SIG-M5 treated with dmso at 0.1 percent for 504 hours (cell line): Measurements from ENCODE around the gene FTSJ1.
"Not testable (repeated sequence)": the region's sequence is repeated elsewhere in the genome, so short reads cannot be mapped to it uniquely, and the experiment has no call there.

Experiments
- DNase-seq: peaks from one replicate; lab custom pipeline; 2025; ENCODE audit not compliant: unreplicated experiment; lab: John Stamatoyannopoulos, UW

The FTSJ1 gene, protein sequence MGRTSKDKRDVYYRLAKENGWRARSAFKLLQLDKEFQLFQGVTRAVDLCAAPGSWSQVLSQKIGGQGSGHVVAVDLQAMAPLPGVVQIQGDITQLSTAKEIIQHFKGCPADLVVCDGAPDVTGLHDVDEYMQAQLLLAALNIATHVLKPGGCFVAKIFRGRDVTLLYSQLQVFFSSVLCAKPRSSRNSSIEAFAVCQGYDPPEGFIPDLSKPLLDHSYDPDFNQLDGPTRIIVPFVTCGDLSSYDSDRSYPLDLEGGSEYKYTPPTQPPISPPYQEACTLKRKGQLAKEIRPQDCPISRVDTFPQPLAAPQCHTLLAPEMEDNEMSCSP

GRCh38 chrX:48475774-48476577 is at the start of gene FTSJ1:
TSS of gene FTSJ1 (plus strand) at chrX:48476199. CDS start at chrX:48478048, 1,849 bp downstream.
- DNase-seq, result peak; percentile 90

DNA sequence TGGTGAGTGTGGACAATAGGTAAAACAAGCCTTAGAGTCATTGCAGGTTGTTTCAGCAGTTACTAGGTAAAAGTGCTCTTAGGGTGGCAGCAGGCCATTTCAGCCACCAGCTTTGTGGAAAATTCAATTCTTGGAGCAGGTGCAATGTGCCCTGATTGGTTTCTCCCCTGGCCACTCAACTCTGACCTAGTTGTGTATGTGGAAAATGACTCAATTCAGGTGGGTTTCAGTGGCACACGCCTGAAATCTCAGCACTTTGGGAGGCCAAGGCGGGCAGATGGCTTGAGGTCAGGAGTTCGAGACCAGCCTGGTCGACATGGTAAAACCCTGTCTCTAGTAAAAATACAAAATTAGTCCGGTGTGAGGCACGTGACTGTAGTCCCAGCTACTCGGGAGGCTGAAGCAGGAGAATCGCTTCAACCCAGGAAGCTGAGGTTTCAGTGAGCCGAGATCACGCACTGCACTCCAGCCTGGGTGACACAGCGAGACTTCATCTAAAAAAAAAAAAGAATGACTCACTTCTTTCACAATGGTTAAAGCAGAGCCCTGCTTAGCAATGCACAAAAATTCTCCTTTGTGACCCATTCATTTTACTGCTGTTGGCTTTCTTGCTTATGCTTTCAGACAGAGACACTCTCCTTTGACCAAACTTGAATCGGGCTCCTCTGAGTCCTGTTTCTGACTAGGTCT is 48.8 kb upstream of the FTSJ1 start:
- not testable (repeated sequence) for DNase-seq

GRCh38 chrX:48429606-48430005 is 46.4 kb upstream of the FTSJ1 start:
- DNase-seq, result not testable (repeated sequence)

GRCh38 chrX:48430166-48430565 is 45.8 kb upstream of the FTSJ1 start:
- not testable (repeated sequence) for DNase-seq

DNA sequence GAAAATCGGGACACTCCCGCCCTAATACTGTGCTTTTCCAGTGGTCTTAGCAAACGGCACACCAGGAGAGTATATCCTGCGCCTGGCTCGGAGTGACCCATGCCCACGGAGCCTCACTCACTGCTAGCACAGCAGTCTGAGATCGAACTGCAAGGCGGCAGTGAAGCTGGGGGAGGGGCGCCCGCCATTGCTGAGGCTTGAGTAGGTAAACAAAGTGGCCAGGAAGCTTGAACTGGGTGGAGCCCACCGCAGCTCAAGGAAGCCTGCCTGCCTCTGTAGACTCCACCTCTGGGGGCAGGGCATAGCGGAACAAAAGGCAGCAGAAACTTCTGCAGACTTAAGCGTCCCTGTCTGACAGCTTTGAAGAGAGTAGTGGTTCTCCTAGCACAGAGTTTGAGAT is 42.3 kb upstream of the FTSJ1 start:
- not testable (repeated sequence) for DNase-seq

GRCh38 chrX:48447201-48447600 is 28.8 kb upstream of the FTSJ1 start:
- not testable (repeated sequence) for DNase-seq

DNA sequence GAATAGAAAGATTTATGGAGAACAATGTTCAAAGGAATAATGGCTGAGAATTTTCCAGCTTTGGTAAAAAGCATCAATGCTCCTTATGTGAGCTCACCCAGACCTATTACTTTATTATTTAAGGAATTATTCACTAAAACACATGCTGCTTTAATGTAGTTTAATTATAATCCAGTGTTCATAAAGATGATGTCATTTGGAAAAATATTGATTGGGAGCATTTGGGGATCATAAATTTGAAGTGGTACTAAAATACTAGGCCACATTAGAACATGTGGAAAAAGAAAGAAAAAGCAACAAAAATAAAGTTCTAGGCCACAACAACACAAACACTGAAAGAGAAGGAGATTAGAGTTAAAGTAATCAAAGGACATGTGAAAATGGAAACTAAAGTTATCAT is 25.9 kb upstream of the FTSJ1 start:
- DNase-seq, result no peak

DNA sequence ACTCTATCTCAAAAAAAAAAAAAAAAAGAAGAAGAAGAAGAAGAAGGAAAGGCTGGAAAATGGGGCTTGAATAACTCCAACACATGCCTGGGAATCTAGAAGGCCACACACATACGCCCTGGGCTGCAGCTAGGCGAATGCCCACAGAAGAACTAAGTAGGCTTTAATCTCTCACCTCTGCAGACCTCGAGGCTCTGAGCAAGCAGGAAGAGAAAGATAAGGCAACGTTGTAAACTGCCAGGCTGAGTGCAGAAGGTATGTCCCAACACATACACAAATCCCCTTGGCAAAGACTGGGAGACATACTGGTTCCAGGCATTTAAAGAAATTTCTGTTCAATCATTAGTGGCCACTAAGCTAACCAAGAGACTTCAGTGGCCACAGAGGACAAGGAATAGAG is 24.3 kb upstream of the FTSJ1 start:
- no peak for DNase-seq

DNA sequence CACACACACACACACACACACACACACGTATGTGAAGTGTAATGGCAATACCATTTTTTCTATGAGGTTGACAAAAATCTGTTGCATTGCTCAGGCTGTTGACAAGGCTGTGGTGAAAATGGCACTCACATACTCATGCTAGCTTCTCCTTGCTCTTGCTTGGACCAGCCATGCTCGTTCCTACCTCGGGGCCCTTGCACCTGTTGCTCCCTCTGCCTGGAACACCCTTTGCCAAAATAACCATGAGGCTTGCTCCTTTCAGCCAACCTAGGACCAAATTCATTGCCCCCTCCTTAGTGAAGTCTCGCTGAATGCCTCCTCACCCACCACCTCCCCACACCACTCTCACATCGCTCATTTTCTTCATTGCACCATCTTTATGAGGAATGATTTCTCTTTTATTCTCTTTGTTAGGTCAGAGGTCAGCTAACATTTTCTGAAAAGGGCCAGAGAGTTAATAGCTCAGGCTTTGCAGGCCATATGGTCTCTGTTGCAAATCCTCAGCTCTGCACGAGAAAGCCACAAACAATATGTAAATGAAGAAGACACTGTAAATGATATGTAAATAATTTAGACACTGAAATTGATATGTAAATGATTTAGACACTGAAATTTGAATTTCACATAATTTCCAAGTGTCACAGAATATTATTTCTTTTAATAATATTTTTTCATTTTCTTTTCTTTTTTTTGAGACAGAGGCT is 19.2 kb upstream of the FTSJ1 start:
- no peak for DNase-seq

GRCh38 chrX:48458711-48459110 is 17.3 kb upstream of the FTSJ1 start:
- DNase-seq, result no peak

GRCh38 chrX:48459483-48459882 is 16.5 kb upstream of the FTSJ1 start:
- no peak for DNase-seq

DNA sequence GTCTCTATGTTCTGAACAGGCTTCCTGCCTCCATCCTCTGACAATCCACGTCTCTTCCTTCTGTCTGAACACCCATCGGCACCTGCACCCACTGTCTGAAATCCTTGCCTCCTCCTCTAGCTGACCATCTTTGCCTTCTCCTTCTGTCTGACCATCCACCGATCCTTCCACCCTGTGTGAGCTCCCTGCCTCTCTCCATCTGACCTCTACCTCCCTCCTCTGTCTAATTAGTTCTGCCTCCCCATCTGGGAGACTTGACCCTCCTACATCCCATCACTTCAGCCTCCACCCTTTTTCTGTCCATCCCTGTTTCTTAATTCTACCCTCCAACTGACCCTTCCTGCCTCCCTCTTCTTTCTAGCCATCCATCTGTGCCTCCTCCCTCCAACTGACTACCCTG is 16.0 kb upstream of the FTSJ1 start:
- no peak for DNase-seq

- no peak for DNase-seq
These were observed 15.4 kb upstream of the FTSJ1 start for GRCh38 chrX:48460606-48461005.

- no peak for DNase-seq
These were observed 14.2 kb upstream of the FTSJ1 start for GRCh38 chrX:48461830-48462229.

DNA sequence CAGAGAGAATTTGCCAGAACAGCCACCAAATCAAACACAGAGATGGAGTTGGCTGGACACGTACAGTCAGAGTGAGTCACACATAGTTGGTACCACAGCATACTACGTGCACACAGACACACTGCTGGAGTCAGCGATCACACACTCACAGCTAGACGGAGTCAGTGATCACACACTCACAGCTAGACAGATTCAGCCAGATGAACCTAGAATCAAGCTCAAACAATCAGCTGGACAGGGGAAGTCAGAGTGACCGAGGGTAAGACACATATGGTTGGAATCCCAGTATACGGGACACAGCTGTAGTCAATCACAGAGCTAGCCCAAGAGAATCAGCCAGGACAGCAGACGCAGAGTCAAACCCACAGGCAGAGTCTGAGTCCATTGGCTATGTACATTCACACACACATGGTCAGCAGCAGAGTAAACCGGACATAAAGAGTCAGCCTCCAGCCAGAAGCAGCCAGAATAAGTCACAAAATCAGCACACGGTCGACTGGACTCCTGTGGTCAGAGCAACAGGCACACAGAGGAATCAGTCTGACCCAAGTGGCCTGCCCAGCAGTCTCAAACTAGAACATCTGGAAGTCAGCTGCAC is 10.6 kb upstream of the FTSJ1 start:
- no peak for DNase-seq

- no peak for DNase-seq
These were observed 9.3 kb upstream of the FTSJ1 start for GRCh38 chrX:48466696-48467095.

DNA sequence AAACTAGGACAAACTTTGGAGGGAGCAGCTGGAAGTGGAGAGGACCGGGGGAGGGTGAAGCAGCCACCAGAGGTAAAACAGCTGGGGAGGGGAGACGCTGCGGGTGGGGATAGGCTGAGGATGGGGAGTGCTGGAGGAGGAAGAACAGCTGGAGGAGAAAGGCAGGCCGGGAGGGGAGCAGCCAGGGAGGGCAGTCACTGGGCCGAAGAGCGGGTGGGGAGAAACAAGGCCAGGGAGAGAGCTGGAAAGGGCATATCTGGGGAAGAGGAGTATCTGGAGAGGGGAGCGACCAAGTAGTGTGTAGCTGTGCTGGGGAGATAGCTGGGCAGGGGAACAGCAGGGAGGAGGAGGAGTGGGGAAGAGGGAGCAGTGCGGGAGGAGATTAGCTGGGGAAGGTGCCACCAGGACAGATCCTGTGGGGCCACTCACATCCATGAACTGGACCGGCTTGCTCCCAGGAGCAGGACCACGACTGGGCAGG is 8.7 kb upstream of the FTSJ1 start:
- no peak for DNase-seq

- DNase-seq, result peak; percentile 4
These were observed 7.7 kb upstream of the FTSJ1 start for GRCh38 chrX:48468247-48468671.

DNA sequence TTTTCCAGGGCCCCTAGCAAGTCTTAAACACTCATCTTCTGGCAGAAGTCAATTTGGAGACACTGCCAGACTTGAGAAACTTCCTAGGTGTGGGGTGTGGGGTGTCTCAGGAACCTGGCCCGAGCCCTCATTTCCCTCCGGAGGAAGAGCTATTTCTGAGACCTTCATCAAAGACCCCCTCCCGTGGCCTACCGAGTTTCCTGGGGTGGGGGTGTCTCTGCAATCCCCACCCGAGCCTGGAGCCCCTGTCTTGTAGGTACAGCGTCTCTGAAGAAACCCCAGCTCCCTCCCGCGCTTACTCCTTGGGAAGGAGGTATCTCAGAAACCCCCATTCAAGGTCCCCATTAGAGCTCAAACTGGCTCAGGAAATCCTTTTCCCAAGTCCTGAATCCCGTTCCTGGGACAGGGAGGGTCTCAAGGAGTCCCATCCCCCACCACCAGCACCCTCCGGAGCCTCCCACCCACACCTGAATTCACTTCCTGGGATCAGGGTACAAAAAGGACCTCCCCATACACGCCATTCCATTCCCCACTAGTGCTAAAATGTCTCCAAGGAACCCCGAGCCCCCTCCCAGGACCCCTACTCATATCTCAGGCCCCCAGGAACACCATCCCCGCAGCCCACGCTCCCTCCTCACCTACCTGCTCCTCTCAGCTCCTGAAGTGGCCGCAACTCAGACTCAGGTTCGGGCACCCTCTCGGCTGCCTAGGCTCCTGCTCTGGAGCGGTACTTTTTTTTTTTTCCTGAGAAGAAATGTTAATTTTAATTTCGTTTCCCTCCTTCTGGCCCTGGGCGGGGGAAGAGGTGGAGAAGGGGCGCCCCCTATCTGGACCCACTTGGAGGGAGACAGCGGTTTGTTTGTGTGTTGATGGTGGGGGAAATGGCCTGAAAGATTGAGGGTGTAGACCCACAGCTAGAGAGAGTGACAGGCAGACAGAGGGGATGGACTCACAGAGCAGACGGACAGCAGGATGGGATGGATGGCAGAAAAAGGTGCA is 7.0 kb upstream of the FTSJ1 start:
- DNase-seq, result peak; percentile 30
